WTC11 (cell line): ENCODE data around the gene TARBP1. TPM values are rescaled to one million over a fixed set of nuclear protein-coding genes. Genes with fewer than 3 reads are reported as not detected.

Experiments
- ATAC-seq: fragments of 200-7000 bp; cut with Tn5 transposase; 2 replicates; pipeline ENCODE4 v1.10.0; 2021; ENCODE audit warnings: mild to moderate bottlenecking, moderate library complexity
- CTCF ChIA-PET: fragments of 300-600 bp; sonication (Branson Sonifier 250); formaldehyde crosslinking; loops from one replicate; lab custom pipeline; 2021; ENCODE audit warnings: antibody characterized with exemption; lab: Charles Lee
- POLR2A ChIA-PET: fragments of 350-600 bp; sonication (Branson Sonifier 250); formaldehyde crosslinking; loops from one replicate; lab custom pipeline; 2021; ENCODE audit warnings: antibody characterized with exemption; lab: Charles Lee
- DNase-seq: peaks from one replicate; pipeline ENCODE4 v3.0.0; 2021; ENCODE audit warnings: low spot score
- H3K27ac Mint-ChIP-seq: 2 replicates; pipeline ENCODE4 v1.8.0; 2021; ENCODE audit warnings: mixed read lengths
- H3K27me3 Mint-ChIP-seq: 2 replicates; pipeline ENCODE4 v1.8.0; 2021; ENCODE audit warnings: low read depth, mild to moderate bottlenecking, moderate library complexity, mixed read lengths
- H3K36me3 Mint-ChIP-seq: 2 replicates; pipeline ENCODE4 v1.8.0; 2021; ENCODE audit warnings: mixed read lengths
- H3K4me1 Mint-ChIP-seq: 2 replicates; pipeline ENCODE4 v1.8.0; 2022; ENCODE audit warnings: mixed read lengths
- H3K4me3 Mint-ChIP-seq: 2 replicates; pipeline ENCODE4 v1.8.0; 2021; ENCODE audit warnings: mild to moderate bottlenecking, moderate library complexity, mixed read lengths
- H3K9me3 Mint-ChIP-seq: 2 replicates; pipeline ENCODE4 v1.8.0; 2021; ENCODE audit warnings: mixed read lengths
- ATF2 ChIP-seq: sonication (generic); formaldehyde crosslinking; IDR thresholded peaks from 2 replicates; pipeline ENCODE4 v1.8.1; 2022; ENCODE audit warnings: low read depth, missing genetic modification reagents, borderline replicate concordance
- ATF6 ChIP-seq: sonication (generic); formaldehyde crosslinking; IDR thresholded peaks from 2 replicates; pipeline ENCODE4 v1.8.1; 2023; ENCODE audit warnings: mild to moderate bottlenecking, missing genetic modification reagents
- E2F5 ChIP-seq: sonication (generic); formaldehyde crosslinking; IDR thresholded peaks from 2 replicates; pipeline ENCODE4 v1.8.1; 2022; ENCODE audit warnings: mild to moderate bottlenecking, moderate library complexity, missing genetic modification reagents
- EMX1 ChIP-seq: fragments of 250-450 bp; sonication (Bioruptor Pico); IDR thresholded peaks from 2 replicates; pipeline ENCODE4 v1.8.0; 2021; ENCODE audit warnings: mild to moderate bottlenecking
- GRHL2 ChIP-seq: fragments of 250-450 bp; sonication (Bioruptor Pico); IDR thresholded peaks from 2 replicates; pipeline ENCODE4 v1.8.0; 2022; ENCODE audit warnings: mild to moderate bottlenecking, moderate library complexity; ENCODE audit not compliant: insufficient replicate concordance, severe bottlenecking
- IRF2 ChIP-seq: sonication (generic); formaldehyde crosslinking; IDR thresholded peaks from 2 replicates; pipeline ENCODE4 v1.8.0; 2022; ENCODE audit warnings: low read depth, missing genetic modification reagents, borderline replicate concordance
- MLX ChIP-seq: sonication (generic); formaldehyde crosslinking; IDR thresholded peaks from 2 replicates; pipeline ENCODE4 v1.8.1; 2023; ENCODE audit warnings: mild to moderate bottlenecking, missing genetic modification reagents, moderate library complexity
- MYBL2 ChIP-seq: sonication (generic); formaldehyde crosslinking; IDR thresholded peaks from 2 replicates; pipeline ENCODE4 v1.8.1; 2023; ENCODE audit warnings: mild to moderate bottlenecking, moderate library complexity, missing genetic modification reagents
- NR2C2 ChIP-seq: sonication (generic); formaldehyde crosslinking; IDR thresholded peaks from 2 replicates; pipeline ENCODE4 v1.8.0; 2022; ENCODE audit warnings: mild to moderate bottlenecking, missing genetic modification reagents
- NR3C1 ChIP-seq: sonication (generic); formaldehyde crosslinking; conservative IDR thresholded peaks from 2 replicates; pipeline ENCODE4 v1.8.1; 2023; ENCODE audit warnings: low read depth, mild to moderate bottlenecking, missing genetic modification reagents
- PREB ChIP-seq: sonication (generic); formaldehyde crosslinking; IDR thresholded peaks from 2 replicates; pipeline ENCODE4 v1.8.1; 2022; ENCODE audit warnings: mild to moderate bottlenecking, missing genetic modification reagents, moderate library complexity, borderline replicate concordance
- RORB ChIP-seq: fragments of 250-450 bp; sonication (Bioruptor Pico); IDR thresholded peaks from 2 replicates; pipeline ENCODE4 v1.9.0; 2021; ENCODE audit warnings: mild to moderate bottlenecking
- SOX15 ChIP-seq: fragments of 250-450 bp; sonication (Bioruptor Pico); IDR thresholded peaks from 2 replicates; pipeline ENCODE4 v1.9.0; 2021; ENCODE audit warnings: mild to moderate bottlenecking
- TCF7 ChIP-seq: sonication (generic); formaldehyde crosslinking; IDR thresholded peaks from 2 replicates; pipeline ENCODE4 v1.8.0; 2022; ENCODE audit warnings: mild to moderate bottlenecking, low read depth, missing genetic modification reagents, moderate library complexity
- ZBTB43 ChIP-seq: sonication (generic); formaldehyde crosslinking; IDR thresholded peaks from 2 replicates; pipeline ENCODE4 v1.8.1; 2023; ENCODE audit warnings: mild to moderate bottlenecking, missing genetic modification reagents
- ZNF232 ChIP-seq: sonication (generic); formaldehyde crosslinking; IDR thresholded peaks from 2 replicates; pipeline ENCODE4 v1.8.0; 2022; ENCODE audit warnings: mild to moderate bottlenecking, missing genetic modification reagents
- ZNF671 ChIP-seq: fragments of 250-450 bp; sonication (Bioruptor Pico); IDR thresholded peaks from 2 replicates; pipeline ENCODE4 v1.8.0; 2021; ENCODE audit warnings: mild to moderate bottlenecking
- total RNA-seq: library from RNA; stranded (reverse); gene quantifications from 3 replicates; pipeline ENCODE4 v1.2.3, GENCODE V29; 2021

Gene TARBP1
- total RNA-seq, 1 experiment from 2014 or later, result 24.0 TPM

- ChIA-PET POLR2A (no interaction called here), CTCF (no interaction called here)
- H3K36me3 Mint-ChIP-seq, result peaks cover 7% of the 10 kb centered on the region
- no peak for TF ChIP-seq GRHL2 (CRISPR knock-in tag)
- no peak for TF ChIP-seq ATF6 (CRISPR knock-in tag)
- TF ChIP-seq, all 79 proteins: peak for 0
- Mint-ChIP-seq H3K27ac (peak overlapping the region; percentile 80; the same call in 1 of the 2 replicates), H3K27me3 (no peaks in the 10 kb centered on the region), H3K4me3 (no peak overlapping the region), H3K4me1 (peaks cover 6% of the 10 kb centered on the region), H3K9me3 (no peaks in the 10 kb centered on the region)
- ATAC-seq (no peak), DNase-seq (no peak)
These were observed 65.0 kb downstream of the TARBP1 start for GRCh38 chr1:234413990-234414389.

GRCh38 chr1:234413485-234413884, 65.5 kb downstream of the TARBP1 start:
- Mint-ChIP-seq H3K27ac (peak overlapping the region; percentile 80), H3K4me1 (peaks cover 6% of the 10 kb centered on the region), H3K4me3 (no peak overlapping the region), H3K27me3 (no peaks in the 10 kb centered on the region), H3K9me3 (no peaks in the 10 kb centered on the region), H3K36me3 (peaks cover 7% of the 10 kb centered on the region)
- ChIA-PET CTCF (no interaction called here), POLR2A (no interaction called here)
- ATAC-seq, result no peak
- no peak for DNase-seq
- TF ChIP-seq MLX, result no peak

GRCh38 chr1:234412830-234413229, 66.1 kb downstream of the TARBP1 start:
- Mint-ChIP-seq H3K36me3 (peaks cover 7% of the 10 kb centered on the region), H3K27me3 (no peaks in the 10 kb centered on the region), H3K4me1 (peaks cover 6% of the 10 kb centered on the region), H3K27ac (peak overlapping the region; percentile 84), H3K4me3 (no peak overlapping the region), H3K9me3 (no peaks in the 10 kb centered on the region)
- ChIA-PET CTCF (no interaction called here), POLR2A (no interaction called here)
- ATAC-seq (no peak), DNase-seq (no peak)
- TF ChIP-seq SOX15, result no peak
- no peak for TF ChIP-seq NR3C1
- TF ChIP-seq MYBL2, result no peak
- TF ChIP-seq ATF6 (CRISPR knock-in tag), result no peak
- no peak for TF ChIP-seq RORB
- no peak for TF ChIP-seq IRF2 (CRISPR knock-in tag)
- TF ChIP-seq EMX1 (CRISPR knock-in tag), result no peak
- TF ChIP-seq ATF2 (CRISPR knock-in tag), result no peak
- no peak for TF ChIP-seq E2F5 (CRISPR knock-in tag)
- no peak for TF ChIP-seq ZBTB43 (CRISPR knock-in tag)
- TF ChIP-seq ZNF232 (CRISPR knock-in tag), result no peak
- no peak for TF ChIP-seq ZNF671
- no peak for TF ChIP-seq TCF7 (CRISPR knock-in tag)
- TF ChIP-seq PREB (CRISPR knock-in tag), result no peak
- no peak for TF ChIP-seq NR2C2
